HG02870 (cell line): ENCODE data around the gene DBX2.
"Not testable (repeated sequence)": the region's sequence is repeated elsewhere in the genome, so short reads cannot be mapped to it uniquely, and the experiment has no call there.

Experiments
- ATAC-seq: cut with Tn5 transposase; IDR thresholded peaks from one replicate; pipeline ENCODE4 v1.9.1; 2021; ENCODE audit warnings: mild to moderate bottlenecking, moderate library complexity; ENCODE audit not compliant: unreplicated experiment

DBX2 gene

DNA sequence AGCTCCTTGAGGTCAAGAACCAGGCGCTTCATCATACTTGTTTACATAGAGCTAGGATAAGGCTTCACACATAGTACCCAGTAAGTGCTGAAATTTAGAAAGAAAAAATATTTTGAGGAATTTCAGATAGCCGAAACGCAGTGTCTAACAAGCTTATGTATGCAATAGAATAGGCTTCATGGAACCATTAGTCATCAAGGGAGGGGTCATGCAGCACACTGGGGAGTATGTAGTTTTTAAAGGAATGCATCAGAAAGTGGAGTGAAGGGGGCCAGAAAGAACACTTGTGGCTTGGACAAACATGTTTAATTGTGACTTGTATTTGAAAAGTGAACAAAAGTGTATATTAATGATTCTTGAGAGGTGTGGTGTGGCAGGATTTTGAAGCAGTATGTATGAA, 38.1 kb downstream of the DBX2 start:
- no peak for ATAC-seq

DNA sequence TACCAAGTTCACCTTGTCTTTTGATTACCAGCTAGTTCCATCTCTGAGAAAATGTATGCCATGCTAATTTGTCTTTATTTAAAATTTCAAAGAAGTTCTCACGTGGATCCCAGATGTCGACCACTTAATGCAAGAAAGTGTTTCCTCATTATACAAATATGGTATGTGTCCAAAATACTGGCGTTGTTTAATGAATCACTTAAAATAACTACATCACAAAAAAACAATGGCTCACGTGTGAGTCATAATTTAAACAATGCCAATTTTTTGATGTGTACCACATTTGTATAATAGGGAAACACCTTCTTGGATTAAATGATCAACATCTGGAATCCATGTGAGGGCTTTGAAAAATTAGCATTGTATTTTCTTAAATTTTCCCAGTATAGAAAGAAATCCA, 40.8 kb downstream of the DBX2 start:
- ATAC-seq: no peak

DNA sequence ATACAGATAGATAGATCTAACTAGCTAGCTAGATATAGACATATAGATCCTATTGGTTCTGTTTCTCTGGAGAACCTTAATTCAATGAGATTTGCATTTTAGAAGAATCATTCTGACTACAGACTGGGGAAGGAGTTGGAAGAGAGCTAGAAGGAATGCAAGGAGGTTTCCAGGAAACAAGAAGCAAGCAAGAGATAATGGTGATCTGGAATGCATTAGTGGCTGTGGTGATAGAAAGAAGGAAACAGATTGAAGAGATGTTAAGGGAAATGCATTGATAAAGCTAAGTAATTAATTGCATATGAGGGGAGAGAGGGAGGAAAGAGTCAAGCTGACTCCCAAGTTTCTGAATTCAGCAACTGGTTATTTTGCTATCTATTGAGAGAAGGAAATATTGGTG, 42.7 kb downstream of the DBX2 start:
- ATAC-seq: no peak

DNA sequence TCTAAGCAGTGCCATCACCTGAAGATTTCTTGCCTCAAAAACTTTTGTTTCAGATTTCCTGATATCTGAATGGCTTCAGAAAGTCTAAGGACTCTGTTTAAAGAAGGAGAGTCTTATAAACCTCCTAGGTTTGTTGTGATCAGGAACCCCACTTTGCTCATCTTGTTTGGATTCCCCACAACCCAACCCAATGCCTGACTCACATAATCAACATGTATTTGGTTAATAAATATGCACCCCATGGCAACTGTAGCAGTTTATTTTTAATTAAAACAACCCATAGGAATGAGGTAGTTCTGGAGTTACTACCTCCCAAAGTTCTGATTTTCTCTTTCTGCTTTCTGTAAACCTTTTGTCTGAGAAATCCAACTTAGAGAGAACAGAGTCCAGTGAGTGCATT, 51.5 kb downstream of the DBX2 start:
- no peak for ATAC-seq

DNA sequence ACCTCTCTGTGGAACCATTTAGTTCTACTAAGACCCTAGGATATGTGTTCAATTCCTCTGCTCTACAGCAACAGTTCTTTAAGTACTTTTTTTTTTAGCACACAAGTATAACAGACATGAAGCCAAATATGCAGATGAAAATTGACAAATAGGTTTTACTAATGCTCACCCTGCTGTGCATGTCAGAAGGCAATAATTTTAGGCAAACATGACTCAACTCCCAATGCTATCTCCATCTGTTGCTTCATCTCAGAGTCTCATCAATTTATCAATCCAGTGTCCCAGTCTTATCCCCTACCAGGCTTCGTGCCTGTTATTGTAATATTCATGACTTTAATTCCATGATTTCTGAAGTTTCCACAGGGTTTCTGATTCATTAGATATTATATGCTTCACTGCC, 57.7 kb downstream of the DBX2 start:
- no peak for ATAC-seq

- not testable (repeated sequence) for ATAC-seq
Measured at GRCh38 chr12:44984863-44985262, 66.0 kb downstream of the DBX2 start.

DNA sequence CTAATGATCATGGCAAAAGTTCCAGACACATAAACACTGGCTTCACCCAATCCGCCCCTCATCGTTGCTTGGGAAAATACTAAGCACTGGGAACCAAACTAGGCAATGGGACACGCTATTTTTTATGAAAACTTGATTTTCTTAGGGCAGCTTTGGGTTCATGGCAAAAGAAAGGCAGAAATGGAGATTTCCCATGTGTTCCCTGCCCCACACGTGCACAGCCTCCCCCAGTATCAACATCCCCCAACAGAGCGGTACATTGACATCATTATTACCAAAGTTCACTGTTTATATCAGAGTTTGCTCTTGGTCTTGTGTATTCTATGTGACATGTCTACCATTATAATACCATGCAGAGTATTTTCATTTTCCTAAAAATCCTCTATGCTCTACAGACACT, 71.0 kb downstream of the DBX2 start:
- ATAC-seq: no peak

GRCh38 chr12:44976246-44976645, 74.7 kb downstream of the DBX2 start:
- ATAC-seq: no peak

GRCh38 chr12:44972746-44973421, 78.0 kb downstream of the DBX2 start:
- peak; percentile 71 for ATAC-seq

DNA sequence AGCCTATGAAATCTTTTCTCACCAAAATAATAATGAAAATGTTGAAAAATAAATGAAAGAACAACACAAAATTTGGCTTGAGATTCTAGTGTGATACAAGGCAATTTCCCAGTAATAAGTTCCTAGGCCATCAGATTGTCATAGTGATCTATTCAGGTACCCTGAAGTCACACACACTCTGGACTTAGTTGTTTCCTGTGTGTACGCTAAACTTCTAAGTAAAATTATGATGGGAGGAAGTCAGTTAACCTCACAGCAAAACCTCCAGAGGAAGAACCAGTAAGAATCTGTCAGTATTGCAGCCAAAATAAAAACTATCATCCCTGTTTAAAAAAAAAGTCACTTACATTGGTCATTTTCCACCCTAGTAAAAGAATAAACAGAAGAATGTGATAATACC, 81.9 kb downstream of the DBX2 start:
- ATAC-seq: no peak
